ENCODE results near the gene CYP3A7. TPM values are rescaled to one million over a fixed set of nuclear protein-coding genes. Genes with fewer than 3 reads are reported as not detected.
A peak's percentile ranks its signal among the peaks of the same experiment; 100 is the strongest.

Gene CYP3A7
- total and polyA plus RNA-seq, 2 of the 13 experiments (the other 11 are each of a cell fraction or from before 2014, with no cell fraction given): 5.8 to 6.4 TPM

GRCh38 chr7:99679032-99679399 lies 56.0 kb downstream of the CYP3A7 start (continued):
- TF ChIP-seq DR1 (CRISPR knock-in tag; IDR thresholded peaks at IDR 0.05) (no peak), MTA1 (CRISPR knock-in tag; IDR thresholded peaks at IDR 0.05; ENCODE audit: borderline replicate concordance) (no peak), XRCC5 (optimal IDR thresholded peaks at IDR 0.05; ENCODE audit: low read length) (peak; percentile 25), PAWR (CRISPR knock-in tag; IDR thresholded peaks at IDR 0.05; ENCODE audit: borderline replicate concordance) (no peak), MYNN (CRISPR knock-in tag; IDR thresholded peaks at IDR 0.05; ENCODE audit: low read depth) (no peak), HNF4G (IDR thresholded peaks at IDR 0.05; ENCODE audit: borderline replicate concordance, low read depth, low read length) (no peak), HNF4G (CRISPR knock-in tag; IDR thresholded peaks at IDR 0.05; ENCODE audit: borderline replicate concordance, low read depth) (no peak), RFX3 (CRISPR knock-in tag; IDR thresholded peaks at IDR 0.05) (no peak), SIN3B (IDR thresholded peaks at IDR 0.05; ENCODE audit: low read length) (no peak), ZNF275 (CRISPR knock-in tag; IDR thresholded peaks at IDR 0.05; ENCODE audit: borderline replicate concordance) (no peak), ARNT (IDR thresholded peaks at IDR 0.05) (no peak), ZNF598 (CRISPR knock-in tag; IDR thresholded peaks at IDR 0.05; ENCODE audit: borderline replicate concordance) (no peak), MLXIP (CRISPR knock-in tag; IDR thresholded peaks at IDR 0.05; ENCODE audit: borderline replicate concordance) (no peak), ASH2L (IDR thresholded peaks at IDR 0.05; ENCODE audit: insufficient read length, low read depth, low read length) (no peak), THYN1 (CRISPR knock-in tag; IDR thresholded peaks at IDR 0.05; ENCODE audit: borderline replicate concordance, low read depth) (no peak), MXD1 (CRISPR knock-in tag; IDR thresholded peaks at IDR 0.05) (no peak), ZNF569 (CRISPR knock-in tag; IDR thresholded peaks at IDR 0.05; ENCODE audit: borderline replicate concordance) (no peak), THAP7 (CRISPR knock-in tag; IDR thresholded peaks at IDR 0.05) (no peak), HDAC6 (IDR thresholded peaks at IDR 0.05; ENCODE audit: low read depth, low read length) (no peak), MATR3 (CRISPR knock-in tag; IDR thresholded peaks at IDR 0.05) (no peak), ZNF878 (CRISPR knock-in tag; IDR thresholded peaks at IDR 0.05) (no peak), TBX2 (CRISPR knock-in tag; IDR thresholded peaks at IDR 0.05; ENCODE audit: borderline replicate concordance) (peak; percentile 34; the same call in 1 of the 2 replicates), MIXL1 (CRISPR knock-in tag; IDR thresholded peaks at IDR 0.05) (0 out of 2 replicates have a peak, but pooled peaks have one; percentile 16), ZXDC (CRISPR knock-in tag; IDR thresholded peaks at IDR 0.05) (no peak)
